CD14-positive monocyte (primary cell): ENCODE results near the gene AFF3. TPM values are rescaled to one million over a fixed set of nuclear protein-coding genes. Genes with fewer than 3 reads are reported as not detected.

Experiments used
- DNase-seq, 3 donors: peaks; one replicate each; pipeline ENCODE4 v3.0.0-alpha.2; 2011 to 2022
- H2AFZ ChIP-seq: 2 replicates; pipeline ENCODE4 v1.6.0; 2012; ENCODE audit warnings: mild to moderate bottlenecking, low read depth, low read length, inconsistent platforms; ENCODE audit not compliant: insufficient read depth, poor library complexity, severe bottlenecking
- H3K27ac ChIP-seq, 2 donors: 1 replicate in 1 of 2; 2 replicates in 1 of 2; pipeline ENCODE4 v1.5.1; 2012 to 2013; ENCODE audit warnings: low read length in 2 of 2, control low read depth in 1 of 2, inconsistent platforms in 1 of 2, low read depth in 1 of 2, mild to moderate bottlenecking in 1 of 2
- H3K27me3 ChIP-seq, 2 donors: one replicate each; pipeline versions ENCODE4 v1.6.0 to v1.6.1; 2011 to 2013; ENCODE audit warnings: low read length in 2 of 2; ENCODE audit not compliant: control insufficient read depth in 2 of 2, insufficient read depth in 2 of 2
- H3K36me3 ChIP-seq, 2 donors: replicated peaks in 1 of 2; 1 replicate in 1 of 2; 2 replicates in 1 of 2; pipeline versions ENCODE4 v1.5.1 to v1.6.1; 2012 to 2013; ENCODE audit warnings: low read length in 2 of 2, control low read depth in 1 of 2, inconsistent platforms in 1 of 2, mild to moderate bottlenecking in 1 of 2; ENCODE audit not compliant: insufficient read depth in 2 of 2, control insufficient read depth in 1 of 2
- H3K4me1 ChIP-seq, 2 donors: 1 replicate in 1 of 2; 2 replicates in 1 of 2; pipeline versions ENCODE4 v1.5.1 to v1.6.1; 2012 to 2013; ENCODE audit warnings: low read length in 2 of 2, control low read depth in 1 of 2, inconsistent platforms in 1 of 2, mild to moderate bottlenecking in 1 of 2, moderate library complexity in 1 of 2; ENCODE audit not compliant: insufficient read depth in 2 of 2, control insufficient read depth in 1 of 2
- H3K4me2 ChIP-seq: replicated peaks from 2 replicates; pipeline ENCODE3; 2012; ENCODE audit warnings: low read length, moderate library complexity, mild to moderate bottlenecking; ENCODE audit not compliant: poor library complexity, severe bottlenecking; ENCODE audit errors: extremely low read depth
- H3K4me3 ChIP-seq, 3 experiments: fragments of 200-600 bp in 1 of 3; sonication (generic) in 1 of 3; replicated peaks in 1 of 3; 1 replicate in 2 of 3; 2 replicates in 1 of 3; pipeline ENCODE4 v1.5.1; 2011 to 2013; ENCODE audit warnings: low read length in 3 of 3, mild to moderate bottlenecking in 3 of 3, control low read depth in 2 of 3, low read depth in 2 of 3, inconsistent platforms in 1 of 3, moderate library complexity in 1 of 3
- H3K79me2 ChIP-seq: 2 replicates; pipeline ENCODE4 v1.6.0; 2012; ENCODE audit warnings: mild to moderate bottlenecking, control low read depth, inconsistent platforms, low read length, moderate library complexity; ENCODE audit not compliant: insufficient read depth
- H3K9ac ChIP-seq: 2 replicates; pipeline ENCODE4 v1.6.0; 2017; ENCODE audit warnings: low read length, mild to moderate bottlenecking; ENCODE audit not compliant: insufficient read depth, poor library complexity, severe bottlenecking
- H3K9me3 ChIP-seq, 2 donors: replicated peaks in 1 of 2; 1 replicate in 1 of 2; 2 replicates in 1 of 2; pipeline versions ENCODE4 v1.5.1 to v1.6.1; 2012 to 2013; ENCODE audit warnings: low read length in 2 of 2, control low read depth in 1 of 2; ENCODE audit not compliant: control insufficient read depth in 1 of 2, insufficient read depth in 1 of 2
- H4K20me1 ChIP-seq: 2 replicates; pipeline ENCODE4 v1.6.0; 2012; ENCODE audit warnings: mild to moderate bottlenecking, low read length, control low read depth, moderate library complexity; ENCODE audit not compliant: insufficient read depth
- H3K27ac Mint-ChIP-seq, 7 donors: one replicate each; pipeline ENCODE4 v1.8.0; 2020; ENCODE audit warnings: mild to moderate bottlenecking in 7 of 7, mixed read lengths in 7 of 7, moderate library complexity in 6 of 7, inconsistent platforms in 2 of 7
- H3K27me3 Mint-ChIP-seq, 3 donors: one replicate each; pipeline ENCODE4 v1.8.0; 2021 to 2022; ENCODE audit warnings: low read depth in 3 of 3, mild to moderate bottlenecking in 3 of 3, mixed read lengths in 3 of 3, moderate library complexity in 3 of 3, inconsistent platforms in 1 of 3
- H3K36me3 Mint-ChIP-seq, 2 donors: one replicate each; pipeline ENCODE4 v1.8.0; 2020; ENCODE audit warnings: mixed read lengths in 2 of 2, inconsistent platforms in 1 of 2, mild to moderate bottlenecking in 1 of 2
- H3K4me1 Mint-ChIP-seq: one replicate; pipeline ENCODE4 v1.8.0; 2020; ENCODE audit warnings: mild to moderate bottlenecking, mixed read lengths
- H3K4me3 Mint-ChIP-seq, 2 donors: one replicate each; pipeline ENCODE4 v1.8.0; 2020; ENCODE audit warnings: mild to moderate bottlenecking in 2 of 2, mixed read lengths in 2 of 2, moderate library complexity in 1 of 2
- H3K9me3 Mint-ChIP-seq, 7 donors: one replicate each; pipeline ENCODE4 v1.8.0; 2020 to 2022; ENCODE audit warnings: mixed read lengths in 7 of 7, mild to moderate bottlenecking in 6 of 7, moderate library complexity in 6 of 7, inconsistent platforms in 2 of 7
- WGBS: methylation state at CpG from one replicate; pipeline ENCODE4 v1.1.5; 2013; ENCODE audit warnings: missing lambda C conversion rate; ENCODE audit not compliant: insufficient coverage; 5-methylcytosine and 5-hydroxymethylcytosine counted together
- intact Hi-C, 2 donors: fragments of 100-400 bp; cut with micrococcal nuclease; formaldehyde crosslinking; loops; one replicate each; pipeline versions ENCODE4 v1.15.0 to v1.15.1; 2023
- polyA plus RNA-seq, 3 donors: library from polyadenylated mRNA; depleted of rRNA in 1 of 3; unstranded in 2 of 3; stranded (reverse) in 1 of 3; fragments of 300-500 nt in 2 of 3; fragments of >200 nt in 1 of 3; fragmentation: Illumina TruSeq in 2 of 3; gene quantifications; 1 replicate in 2 of 3; 2 replicates in 1 of 3; pipeline ENCODE4 v1.2.3, GENCODE V29; 2012 to 2021
- TF ChIP-seq, protein P1 (sequence below): fragments of 200-600 bp; IDR thresholded peaks from one replicate; pipeline ENCODE4 v1.8.0; 2022; ENCODE audit warnings: antibody characterized with exemption, mild to moderate bottlenecking

AFF3 gene
- polyA plus RNA-seq, 3 donors: 0.17 to 4.1 (median 0.49) TPM

DNA sequence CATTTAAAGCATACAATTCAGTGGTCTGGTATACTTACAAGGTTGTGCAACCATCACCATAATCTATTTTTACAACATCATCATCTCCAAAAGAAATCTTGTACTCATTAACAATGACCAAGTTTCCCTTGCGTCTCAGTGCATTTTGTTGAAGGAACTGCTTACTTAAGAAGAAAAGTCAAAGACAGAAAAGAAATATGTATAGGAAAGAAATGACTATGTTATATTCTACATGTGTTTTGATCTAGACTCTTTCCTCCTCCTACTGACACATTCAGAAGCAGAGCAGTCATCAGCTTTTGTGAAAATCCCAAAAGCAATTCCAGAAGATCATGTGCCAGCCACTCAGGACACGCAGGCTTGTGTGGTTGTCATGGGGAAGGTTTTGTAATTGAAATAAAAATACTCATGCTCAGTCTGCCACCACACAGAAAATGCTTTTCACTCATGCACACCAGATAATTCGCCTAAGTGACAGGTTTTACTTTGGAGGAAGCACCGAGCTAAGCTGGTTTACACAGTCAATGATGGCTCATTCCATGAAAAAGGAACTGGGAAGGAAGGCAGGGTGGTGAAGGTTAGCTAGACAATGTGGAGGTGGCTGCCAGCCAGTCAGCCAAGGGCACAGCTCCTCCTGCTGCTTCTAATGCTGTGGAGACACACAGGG is 494.1 kb downstream of the AFF3 start:
- Mint-ChIP-seq H3K27me3 (no peaks in the 10 kb centered on the region), H3K36me3 (peaks cover 5 to 17% of the 10 kb centered on the region in 2 donors), H3K9me3 (peaks cover 0 to 5% (median 0%) of the 10 kb centered on the region in 7 donors), H3K4me1 (peaks cover 14% of the 10 kb centered on the region), H3K27ac (peak overlapping the region in 2 of 7 donors; percentile 5 to 73), H3K4me3 (no peak overlapping the region)
- Histone ChIP-seq H3K27ac (no peak overlapping the region), H3K79me2 (no peaks in the 10 kb centered on the region), H3K4me3 (no peak overlapping the region), H3K9me3 (no peaks in the 10 kb centered on the region), H3K9ac (no peak overlapping the region), H2AFZ (no peak overlapping the region), H3K27me3 (no peaks in the 10 kb centered on the region), H4K20me1 (no peaks in the 10 kb centered on the region), H3K4me2 (no peak overlapping the region), H3K36me3 (no peaks in the 10 kb centered on the region), H3K4me1 (peaks cover 0 to 5% of the 10 kb centered on the region in 2 donors)
- TF ChIP-seq, protein P1, sequence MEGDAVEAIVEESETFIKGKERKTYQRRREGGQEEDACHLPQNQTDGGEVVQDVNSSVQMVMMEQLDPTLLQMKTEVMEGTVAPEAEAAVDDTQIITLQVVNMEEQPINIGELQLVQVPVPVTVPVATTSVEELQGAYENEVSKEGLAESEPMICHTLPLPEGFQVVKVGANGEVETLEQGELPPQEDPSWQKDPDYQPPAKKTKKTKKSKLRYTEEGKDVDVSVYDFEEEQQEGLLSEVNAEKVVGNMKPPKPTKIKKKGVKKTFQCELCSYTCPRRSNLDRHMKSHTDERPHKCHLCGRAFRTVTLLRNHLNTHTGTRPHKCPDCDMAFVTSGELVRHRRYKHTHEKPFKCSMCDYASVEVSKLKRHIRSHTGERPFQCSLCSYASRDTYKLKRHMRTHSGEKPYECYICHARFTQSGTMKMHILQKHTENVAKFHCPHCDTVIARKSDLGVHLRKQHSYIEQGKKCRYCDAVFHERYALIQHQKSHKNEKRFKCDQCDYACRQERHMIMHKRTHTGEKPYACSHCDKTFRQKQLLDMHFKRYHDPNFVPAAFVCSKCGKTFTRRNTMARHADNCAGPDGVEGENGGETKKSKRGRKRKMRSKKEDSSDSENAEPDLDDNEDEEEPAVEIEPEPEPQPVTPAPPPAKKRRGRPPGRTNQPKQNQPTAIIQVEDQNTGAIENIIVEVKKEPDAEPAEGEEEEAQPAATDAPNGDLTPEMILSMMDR: no peak
- DNase-seq: no peak
- 67% methylated on average over 1 of the region's 4 CpGs for WGBS
- intact Hi-C loops: no loop called here

DNA sequence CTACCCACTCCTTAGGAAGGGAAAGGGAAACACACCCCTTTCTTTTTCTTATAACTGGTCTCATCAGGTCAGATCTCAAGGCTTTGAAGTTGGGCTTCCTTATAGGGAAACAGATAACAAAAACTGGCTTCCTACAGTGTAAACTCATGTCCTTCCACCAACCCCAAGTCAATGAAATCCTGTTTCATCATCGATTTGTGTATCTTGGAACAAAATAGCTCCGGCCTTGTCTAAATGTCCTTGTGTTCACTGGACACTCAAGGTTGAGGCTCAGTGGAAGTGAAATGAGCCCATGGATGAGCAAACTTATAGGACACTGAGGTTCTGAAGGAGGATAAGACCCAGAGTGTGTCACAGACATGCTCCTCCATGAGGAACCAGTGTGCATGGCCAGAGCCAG is 496.4 kb downstream of the AFF3 start:
- no peaks in the 10 kb centered on the region for H3K4me1 ChIP-seq
- Mint-ChIP-seq H3K9me3 (peaks cover 0 to 5% (median 0%) of the 10 kb centered on the region in 7 donors), H3K4me3 (no peak overlapping the region), H3K4me1 (peaks cover 8% of the 10 kb centered on the region), H3K36me3 (peaks cover 3 to 15% of the 10 kb centered on the region in 2 donors), H3K27me3 (no peaks in the 10 kb centered on the region), H3K27ac (no peak overlapping the region)
- intact Hi-C loops: no loop called here
- H2AFZ ChIP-seq: no peak overlapping the region
- H3K4me3 ChIP-seq: no peak overlapping the region
- H3K4me2 ChIP-seq: no peak overlapping the region
- no peak for DNase-seq
- H3K27me3 ChIP-seq: no peaks in the 10 kb centered on the region
- TF ChIP-seq, protein P1: no peak
- no peak overlapping the region for H3K27ac ChIP-seq
- no peaks in the 10 kb centered on the region for H4K20me1 ChIP-seq
- no peaks in the 10 kb centered on the region for H3K36me3 ChIP-seq
- WGBS: 100% methylated on average over 1 of the region's 2 CpGs
- H3K79me2 ChIP-seq: no peaks in the 10 kb centered on the region
- H3K9ac ChIP-seq: no peak overlapping the region
- H3K9me3 ChIP-seq: no peaks in the 10 kb centered on the region
